ENCODE data around the gene PACS2.

- no peak for TF ChIP-seq CTCF (conservative IDR thresholded peaks at IDR 0.05; ENCODE audit: low read length)
- no peak for TF ChIP-seq EZH2phosphoT487 (IDR thresholded peaks at IDR 0.05; ENCODE audit: borderline replicate concordance)
Observed at GRCh38 chr14:105325716-105326567, 11.4 kb downstream of the PACS2 start.
